PC-9 (cell line): ENCODE results near the gene STK17A.

Experiments
- CTCF ChIP-seq: fragments of 200-600 bp; sonication (generic); conservative IDR thresholded peaks from 2 replicates; pipeline ENCODE4 v1.6.1; 2017; ENCODE audit warnings: mixed run types, antibody characterized with exemption, mild to moderate bottlenecking, moderate library complexity
- EZH2 ChIP-seq: fragments of 200-600 bp; sonication (generic); IDR thresholded peaks from 2 replicates; pipeline ENCODE4 v1.8.0; 2017; ENCODE audit warnings: antibody characterized with exemption, low read depth

DNA sequence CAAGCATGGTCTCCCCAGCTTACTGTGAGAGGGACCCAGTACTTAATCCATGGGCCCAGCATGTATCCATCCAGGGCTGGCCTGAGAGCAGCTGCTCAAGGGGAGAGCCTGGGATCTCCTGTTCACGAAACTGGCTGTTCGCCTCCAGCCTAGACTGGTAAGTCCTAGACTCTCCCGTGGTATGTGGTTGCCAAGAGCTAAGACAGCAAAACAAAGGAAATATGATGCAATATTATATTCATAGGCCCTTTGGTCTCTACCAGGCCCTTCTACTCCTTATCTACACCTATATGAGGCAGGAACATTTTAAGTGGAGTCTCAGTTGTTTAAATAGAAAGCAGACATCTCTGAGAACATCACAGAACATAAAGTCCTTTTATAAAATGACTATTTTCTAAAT, 28.9 kb upstream of the STK17A start:
- TF ChIP-seq CTCF (no peak), EZH2 (no peak)
